Urothelium cell line (cell line): ENCODE measurements around the gene GPBP1L1.
"Not testable (repeated sequence)": the region's sequence is repeated elsewhere in the genome, so short reads cannot be mapped to it uniquely, and the experiment has no call there.

Experiments
- DNase-seq: peaks from one replicate; pipeline ENCODE4 v3.0.0; 2011; ENCODE audit warnings: low spot score, mixed read lengths
- FAIRE-seq: peaks from 2 replicates; lab custom pipeline; 2011; peaks lifted over from hg19 to GRCh38; lab: Jason Lieb, UNC

GPBP1L1 gene, protein sequence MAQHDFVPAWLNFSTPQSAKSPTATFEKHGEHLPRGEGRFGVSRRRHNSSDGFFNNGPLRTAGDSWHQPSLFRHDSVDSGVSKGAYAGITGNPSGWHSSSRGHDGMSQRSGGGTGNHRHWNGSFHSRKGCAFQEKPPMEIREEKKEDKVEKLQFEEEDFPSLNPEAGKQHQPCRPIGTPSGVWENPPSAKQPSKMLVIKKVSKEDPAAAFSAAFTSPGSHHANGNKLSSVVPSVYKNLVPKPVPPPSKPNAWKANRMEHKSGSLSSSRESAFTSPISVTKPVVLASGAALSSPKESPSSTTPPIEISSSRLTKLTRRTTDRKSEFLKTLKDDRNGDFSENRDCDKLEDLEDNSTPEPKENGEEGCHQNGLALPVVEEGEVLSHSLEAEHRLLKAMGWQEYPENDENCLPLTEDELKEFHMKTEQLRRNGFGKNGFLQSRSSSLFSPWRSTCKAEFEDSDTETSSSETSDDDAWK

DNA sequence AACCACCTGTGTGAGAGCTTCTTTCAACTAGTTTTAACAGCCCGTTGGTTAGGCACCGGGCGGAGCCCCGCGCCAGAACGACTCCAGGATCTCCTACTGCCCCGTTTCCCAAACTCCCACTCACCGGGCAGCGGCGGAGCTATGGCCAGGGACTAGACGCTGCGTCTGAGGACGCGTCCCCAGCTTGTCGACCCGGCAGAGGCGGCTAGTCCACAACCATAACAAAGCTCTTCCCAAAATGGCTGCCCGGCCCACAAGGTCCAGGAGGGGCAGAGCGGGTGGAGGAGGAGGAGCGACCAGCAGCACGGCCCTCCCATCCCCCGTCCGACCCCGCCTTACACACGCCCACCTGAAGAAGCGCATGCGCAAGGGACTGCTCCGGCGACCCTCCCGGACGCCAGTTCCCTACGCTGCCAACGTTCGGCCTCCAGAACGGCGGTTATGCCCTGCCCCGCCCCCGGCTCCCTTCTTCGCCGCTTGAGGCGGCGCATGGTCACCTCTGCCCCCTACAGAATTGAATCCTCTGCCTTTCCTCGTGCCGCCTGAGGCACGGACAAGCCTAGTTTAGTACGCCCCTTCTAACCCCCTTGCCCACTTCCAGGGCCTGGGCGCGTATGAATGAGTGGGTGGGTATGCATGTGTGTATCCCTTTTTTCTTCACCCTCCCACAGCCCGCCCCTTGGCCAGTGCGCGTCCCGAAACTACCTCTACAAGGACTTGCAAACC is at the start of gene GPBP1L1:
Gene GPBP1L1 (minus strand): TSS at position 246 of the 726 bp plus-strand sequence. CDS start 27,446 bp downstream, outside the sequence.
- FAIRE-seq (peak; percentile 82), DNase-seq (peak; percentile 100)

DNA sequence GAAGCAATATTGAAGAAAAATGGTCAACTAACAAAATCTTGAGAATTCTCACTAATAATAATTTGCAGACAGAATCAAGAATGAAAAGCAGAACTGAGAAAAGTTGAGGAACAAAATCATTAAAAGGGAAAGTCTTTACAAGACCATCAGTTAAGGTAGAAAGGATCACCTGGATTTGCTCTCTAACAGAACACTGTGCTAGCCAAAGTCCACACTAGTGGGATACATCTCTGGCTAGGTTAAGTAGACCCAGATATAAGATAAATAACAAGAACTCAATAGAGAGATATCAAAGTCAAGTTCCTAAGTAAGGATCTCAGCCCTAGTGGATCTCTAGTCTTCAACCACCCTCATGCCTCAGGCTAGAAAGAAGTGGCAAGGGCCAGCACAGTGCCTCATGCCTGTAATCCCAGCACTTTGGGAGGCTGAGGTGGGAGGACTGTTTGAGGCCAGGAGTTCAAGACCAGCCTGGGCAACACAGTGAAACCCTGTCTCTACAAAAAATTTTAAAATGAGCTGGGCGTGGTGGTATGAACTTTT is 44.5 kb upstream of the GPBP1L1 start:
- FAIRE-seq (no peak), DNase-seq (no peak)

DNA sequence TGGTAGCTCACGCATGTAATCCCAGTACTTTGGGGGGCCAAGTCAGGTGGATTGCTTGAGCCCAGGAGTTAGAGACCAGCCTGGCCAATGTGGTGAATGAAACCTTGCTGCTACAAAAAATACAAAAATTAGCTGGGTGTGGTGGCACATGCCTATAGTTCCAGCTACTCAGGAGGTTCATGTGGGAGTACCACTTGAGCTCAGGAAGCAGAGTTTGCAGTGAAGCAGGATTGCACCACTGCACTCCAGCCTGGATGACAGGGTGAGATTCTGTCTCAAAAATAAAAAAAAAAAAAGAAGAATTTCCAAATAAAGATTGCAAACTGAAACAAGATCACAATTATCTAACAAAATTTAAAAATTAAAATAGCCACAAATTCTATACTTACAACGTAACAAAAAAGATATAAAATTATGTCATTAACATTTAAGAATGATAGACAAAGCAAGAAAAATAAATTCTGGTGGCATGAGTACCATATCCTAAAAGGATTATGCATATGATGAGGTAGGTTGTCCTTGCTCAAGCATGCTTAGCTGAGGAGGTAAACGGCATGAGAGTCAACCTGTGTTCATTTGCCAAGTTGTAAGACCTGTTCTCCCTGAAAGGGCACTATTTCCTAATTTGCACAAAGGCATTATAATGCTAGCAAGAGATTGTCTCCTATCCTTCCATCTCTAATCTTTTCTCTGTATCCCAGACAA is 43.9 kb upstream of the GPBP1L1 start:
- no peak for FAIRE-seq
- DNase-seq, result no peak

DNA sequence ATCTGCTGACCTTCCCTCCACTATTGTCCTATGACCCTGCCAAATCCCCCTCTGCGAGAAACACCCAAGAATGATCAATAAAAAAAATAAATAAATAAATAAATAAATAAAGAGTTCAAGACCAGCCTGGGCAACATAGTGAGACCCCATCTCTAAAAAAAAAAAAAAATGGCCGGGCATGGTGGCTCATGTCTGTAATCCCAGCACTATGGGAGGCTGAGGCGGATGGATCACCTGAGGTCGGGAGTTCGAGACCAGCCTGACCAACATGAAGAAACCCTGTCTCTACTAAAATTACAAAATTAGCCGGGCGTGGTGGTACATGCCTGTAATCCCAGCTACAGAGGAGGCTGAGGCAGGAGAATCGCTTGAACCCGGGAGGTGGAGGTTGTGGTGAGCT is 39.7 kb upstream of the GPBP1L1 start:
- FAIRE-seq, DNase-seq: not testable (repeated sequence)

DNA sequence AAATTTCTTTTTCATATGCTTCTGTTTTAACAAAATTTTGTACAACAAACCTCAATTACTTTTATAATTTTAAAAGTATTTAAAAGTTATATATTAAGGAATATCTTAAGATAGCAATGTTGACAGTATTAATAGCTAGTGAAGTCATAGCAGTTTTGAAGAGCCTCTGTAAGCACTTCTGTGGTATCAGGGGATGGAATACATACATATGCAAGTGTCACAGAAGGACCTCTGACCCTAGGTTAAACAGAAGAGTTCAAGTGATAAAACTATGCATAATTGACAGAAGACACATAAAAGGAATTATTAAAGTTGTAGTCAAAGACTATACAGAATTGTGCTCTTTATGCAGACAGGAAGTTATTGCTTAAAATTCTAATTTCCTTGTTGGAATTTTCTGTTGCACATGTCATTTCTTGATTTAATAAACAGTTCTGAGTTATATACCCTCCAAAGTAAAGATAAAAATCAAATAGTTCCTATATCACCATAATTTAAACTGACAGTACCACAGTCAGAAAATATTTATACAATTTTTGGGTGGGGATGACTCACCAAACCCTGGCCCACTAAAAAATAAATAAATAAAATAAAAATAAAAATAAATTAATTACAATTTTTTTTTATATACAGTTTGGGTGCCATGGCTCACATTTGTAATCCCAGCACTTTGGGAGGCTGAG is 37.1 kb upstream of the GPBP1L1 start:
- DNase-seq, result no peak
- no peak for FAIRE-seq

DNA sequence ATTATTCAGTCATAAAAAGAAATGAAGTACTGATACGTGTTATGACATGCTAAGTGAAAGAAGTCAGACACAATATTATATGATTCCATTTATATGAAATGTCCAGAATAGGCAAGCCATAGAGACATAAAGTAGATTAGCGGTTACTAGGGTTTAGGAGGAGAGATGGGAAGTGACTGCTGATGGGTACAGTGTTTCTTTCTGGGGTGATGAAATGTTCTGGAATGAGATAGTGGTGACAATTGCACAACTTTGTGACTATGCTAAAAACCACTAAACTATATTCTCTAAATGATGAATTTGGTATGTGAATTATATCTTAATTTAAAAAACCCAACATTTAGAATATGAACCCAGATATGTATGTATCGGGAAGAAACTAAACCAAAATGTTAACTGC is 36.5 kb upstream of the GPBP1L1 start:
- DNase-seq, result no peak
- FAIRE-seq, result no peak

DNA sequence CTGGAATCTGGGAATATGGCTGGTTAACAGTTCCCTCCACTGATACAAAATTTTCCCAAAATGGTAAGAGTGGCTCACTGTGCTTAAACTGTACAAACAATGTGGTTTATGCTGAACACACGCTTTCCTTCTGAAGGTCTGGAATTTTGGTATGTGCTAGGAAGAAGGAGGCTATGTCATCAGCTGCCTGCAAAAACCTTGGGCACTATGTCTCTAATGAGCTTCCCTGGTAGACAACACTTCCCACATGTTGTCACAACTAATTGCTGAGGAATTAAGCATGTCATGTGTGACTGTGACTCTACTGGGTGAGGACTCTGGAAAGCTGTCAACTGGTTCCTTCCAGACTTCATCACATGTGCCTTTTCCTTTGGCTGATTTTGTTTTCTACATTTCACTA is 34.9 kb upstream of the GPBP1L1 start:
- FAIRE-seq, result peak; percentile 20
- DNase-seq, result no peak

DNA sequence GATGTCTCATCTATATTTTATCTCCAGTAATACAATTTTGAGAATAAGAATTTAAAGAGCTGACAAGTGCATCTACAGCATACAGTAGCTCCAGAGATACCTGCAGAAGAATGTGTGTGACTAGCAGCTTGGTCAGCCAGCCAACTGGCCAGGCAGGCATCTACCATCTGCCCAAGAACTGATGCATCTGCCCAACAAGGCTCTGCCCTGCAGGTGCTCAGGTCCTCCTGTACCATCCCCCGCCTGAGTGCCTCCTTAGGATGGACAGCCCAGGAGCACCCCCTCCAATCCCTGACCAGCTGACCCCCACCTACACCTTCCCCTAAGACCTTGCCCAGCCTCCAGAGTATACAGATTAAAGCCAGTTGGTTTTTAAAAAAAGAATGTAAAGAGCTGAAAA is 32.0 kb upstream of the GPBP1L1 start:
- DNase-seq (no peak), FAIRE-seq (peak; percentile 81)

DNA sequence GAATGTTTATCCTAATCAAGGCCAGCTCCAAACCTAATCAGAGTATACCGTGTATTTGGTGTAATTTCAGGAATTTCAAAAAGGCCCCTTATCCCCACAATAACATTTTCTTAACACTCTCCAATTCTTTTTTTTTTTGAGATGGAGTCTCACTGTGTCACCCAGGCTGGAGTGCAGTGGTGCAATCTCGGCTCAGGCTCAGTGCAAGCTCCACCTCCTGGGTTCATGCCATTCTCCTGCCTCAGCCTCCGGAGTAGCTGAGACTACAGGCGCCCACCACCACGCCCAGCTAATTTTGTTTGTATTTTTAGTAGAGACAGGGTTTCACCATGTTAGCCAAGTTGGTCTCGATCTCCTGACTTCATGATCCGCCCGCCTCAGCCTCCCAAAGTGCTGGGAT is 31.1 kb upstream of the GPBP1L1 start:
- not testable (repeated sequence) for DNase-seq, FAIRE-seq

DNA sequence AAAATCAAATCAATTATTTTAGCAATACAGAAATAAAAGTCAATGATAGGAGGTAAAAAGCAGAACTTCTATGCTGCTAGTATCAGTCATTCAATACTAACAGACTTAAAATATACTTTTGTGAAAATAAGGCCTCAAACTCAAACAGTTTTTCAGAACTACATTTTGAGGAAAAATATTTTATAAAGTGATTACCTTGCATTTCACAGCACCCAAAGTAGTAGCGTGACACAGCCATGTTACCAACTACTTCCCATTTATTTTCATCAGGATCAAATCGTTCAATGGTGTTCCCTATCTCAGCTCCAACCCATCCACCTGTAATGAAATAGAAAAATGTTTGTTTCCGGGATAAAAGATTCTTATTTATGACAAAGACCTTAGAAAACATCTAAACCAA is 30.4 kb upstream of the GPBP1L1 start:
- DNase-seq (no peak), FAIRE-seq (no peak)

DNA sequence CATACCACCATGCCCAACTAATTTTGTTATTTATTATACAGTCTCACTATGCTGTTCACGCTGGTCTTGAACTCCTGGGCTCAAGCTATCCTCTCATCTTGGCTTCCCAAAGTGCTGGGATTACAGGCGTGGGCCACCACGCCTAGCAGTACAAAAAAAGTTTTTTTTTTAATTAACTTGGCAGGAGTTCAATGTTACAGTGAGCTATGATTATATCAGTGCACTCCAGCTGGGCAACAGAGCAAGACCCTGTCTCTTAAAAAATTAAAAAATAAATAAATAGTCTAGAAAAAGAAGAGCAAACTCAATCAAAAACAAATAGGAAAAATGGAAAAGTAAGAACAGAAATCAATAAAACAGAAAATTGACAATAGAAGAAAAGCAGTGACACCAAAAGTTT is 27.4 kb upstream of the GPBP1L1 start:
- FAIRE-seq, result no peak

DNA sequence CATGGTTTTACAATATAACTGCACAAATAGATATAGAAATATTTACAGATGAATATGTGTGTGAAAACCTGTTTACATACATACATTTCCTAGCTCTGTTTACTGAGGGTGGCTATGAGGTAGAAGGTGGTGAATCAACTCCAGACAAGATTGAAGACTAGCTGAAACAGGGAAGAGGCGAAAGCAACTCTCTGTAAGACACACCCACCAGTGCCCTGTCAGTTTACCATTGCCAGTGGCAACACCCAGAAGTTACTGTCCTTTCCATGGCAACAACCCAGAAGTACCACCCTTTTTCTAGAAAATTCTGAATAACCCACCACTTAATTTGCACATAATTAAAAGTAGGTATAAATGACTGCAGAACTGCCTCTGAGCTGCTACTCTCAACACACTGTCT is 18.3 kb upstream of the GPBP1L1 start:
- FAIRE-seq (no peak), DNase-seq (no peak)

More for the DNA sequence above, 27.4 kb upstream of the GPBP1L1 start:
- DNase-seq, result no peak

DNA sequence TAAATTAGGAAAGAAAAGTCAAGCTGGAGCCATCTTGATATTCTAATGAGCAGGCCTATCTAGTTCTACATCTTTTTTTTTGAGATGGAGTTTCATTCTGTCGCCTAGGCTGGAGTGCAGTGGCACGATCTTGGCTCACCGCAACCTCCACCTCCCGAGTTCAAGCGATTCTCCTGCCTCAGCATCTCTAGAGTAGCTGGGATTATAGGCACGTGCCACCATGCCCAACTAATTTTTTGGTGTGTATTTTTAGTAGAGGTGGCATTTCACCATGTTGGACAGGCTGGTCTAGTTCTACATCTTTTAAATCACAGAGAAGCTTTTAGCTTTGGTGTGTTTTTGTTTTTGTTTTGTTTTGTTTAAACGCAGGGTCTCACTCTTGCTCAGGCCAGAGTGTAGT is 8.5 kb upstream of the GPBP1L1 start:
- DNase-seq (no peak), FAIRE-seq (no peak)

DNA sequence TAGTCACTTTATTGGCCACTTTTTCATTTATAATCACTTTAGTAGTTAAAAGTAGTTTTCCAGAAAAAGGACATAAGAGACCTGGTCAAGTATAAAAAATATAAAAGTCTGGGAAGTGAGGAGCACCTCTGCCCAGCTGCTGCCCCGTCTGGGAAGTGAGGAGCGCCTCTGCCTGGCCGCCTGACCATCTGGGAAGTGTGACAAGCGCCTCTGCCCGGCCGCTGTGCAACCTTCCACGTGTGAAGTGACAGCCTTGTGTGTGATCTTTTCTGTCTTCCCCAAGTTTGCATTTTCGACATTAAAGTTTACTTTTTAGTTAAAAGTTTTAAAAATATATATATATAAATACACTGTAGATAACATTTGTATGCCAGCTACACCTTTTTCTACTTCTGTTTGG is 7.5 kb upstream of the GPBP1L1 start:
- FAIRE-seq, DNase-seq: not testable (repeated sequence)

DNA sequence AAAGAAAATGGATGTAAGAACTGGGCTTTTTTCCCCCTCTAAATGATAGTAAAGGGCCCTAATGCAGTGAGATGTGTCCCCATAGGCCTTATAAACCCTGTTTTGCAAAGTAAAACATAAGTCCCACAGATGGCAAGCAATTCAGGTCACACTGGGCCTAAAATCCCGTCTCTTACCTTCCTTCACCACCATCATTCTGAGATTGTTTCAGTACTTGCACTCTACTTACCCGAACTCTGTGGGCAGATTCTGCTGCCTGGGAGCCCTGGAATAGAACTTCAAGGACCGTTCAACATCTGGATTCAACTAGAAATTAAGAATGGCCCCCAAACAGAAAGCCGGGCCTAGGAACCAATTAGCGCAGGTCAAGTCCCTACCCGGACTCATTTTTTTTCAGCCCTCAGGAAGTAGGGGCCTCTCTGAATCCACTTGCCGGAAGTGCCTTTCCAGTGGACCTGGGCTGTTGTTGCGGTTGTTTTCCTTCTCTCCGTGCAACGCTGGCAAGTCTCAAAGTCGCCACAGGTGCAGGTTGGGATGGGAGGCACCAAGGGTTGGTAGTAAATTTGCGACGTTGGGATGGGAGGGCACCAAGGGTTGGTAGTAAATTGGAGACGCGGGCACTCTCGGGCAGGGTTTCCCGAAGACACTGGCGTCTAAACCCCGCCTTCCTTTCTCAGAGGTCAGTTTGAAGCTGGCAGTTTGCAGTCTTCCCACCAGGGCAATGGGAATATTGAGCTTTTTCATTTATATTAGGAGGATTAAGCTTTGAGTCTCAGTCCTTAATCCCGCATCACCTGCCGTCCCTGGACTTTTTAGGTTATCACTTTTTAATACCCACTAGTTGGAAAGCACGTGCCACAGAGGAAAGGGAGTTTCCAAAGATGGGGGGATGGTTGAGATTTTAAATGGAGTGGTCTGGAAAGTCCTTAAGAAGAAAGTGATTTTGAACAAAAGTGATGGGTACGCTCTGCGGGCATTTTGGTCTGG is 1.7 kb upstream of the GPBP1L1 start, which contains the start of gene TMEM69:
Gene TMEM69 (plus strand): TSS at position 428 of the 987 bp plus-strand sequence. CDS start 2,888 bp downstream, outside the sequence.
- FAIRE-seq (no peak), DNase-seq (peak; percentile 87)

DNA sequence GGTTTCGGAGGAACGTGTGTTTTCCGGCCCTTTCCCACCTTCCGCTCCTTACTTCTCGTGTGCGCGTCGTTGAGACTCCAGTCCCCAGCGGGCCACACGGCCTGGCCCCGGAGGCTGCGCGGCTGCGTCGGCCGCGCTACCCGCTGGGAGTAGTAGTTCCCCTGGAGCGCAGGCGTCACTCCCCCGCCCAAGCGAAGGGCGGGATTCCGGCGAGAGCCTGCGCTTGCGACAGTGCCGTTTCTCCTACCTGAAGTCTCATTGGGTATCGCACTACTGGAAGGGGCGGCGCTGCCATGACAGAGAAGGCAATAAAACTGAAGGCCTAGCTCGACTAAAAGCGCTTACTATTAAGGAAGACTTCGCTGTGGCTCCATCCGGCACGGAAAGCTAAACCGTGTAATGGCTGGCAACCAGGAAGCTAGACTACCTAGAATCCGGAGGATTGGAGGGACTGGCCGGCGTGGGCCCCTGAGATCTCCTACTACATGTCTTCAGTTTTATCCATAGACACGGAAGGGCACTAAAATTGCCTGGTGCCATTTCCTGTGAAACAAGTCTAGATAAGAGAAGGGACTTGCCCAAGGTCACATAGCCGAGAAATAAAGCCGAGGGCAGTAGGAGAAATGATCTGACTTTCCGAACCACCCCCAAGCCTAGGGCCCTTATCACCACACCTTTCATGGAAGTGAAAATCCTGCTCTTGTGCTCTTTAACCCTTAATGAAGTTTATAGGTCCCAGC is 851 bp upstream of the GPBP1L1 start:
- FAIRE-seq (peak; percentile 79), DNase-seq (peak; percentile 98)

DNA sequence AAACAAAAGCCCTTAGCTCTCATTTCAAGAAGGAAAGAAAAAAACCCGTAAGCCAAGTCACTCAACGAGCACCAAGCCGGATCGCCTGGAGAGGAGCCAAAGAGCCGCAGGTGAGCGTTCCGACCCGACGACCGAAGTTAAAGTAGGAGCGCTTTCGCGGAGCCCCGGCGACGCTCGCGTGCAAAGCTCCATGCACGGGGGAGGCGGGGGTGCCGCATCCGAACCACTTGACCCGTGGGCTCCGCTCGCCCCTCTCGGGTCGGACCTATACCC is 382 bp downstream of the GPBP1L1 start:
- peak; percentile 47 for DNase-seq

DNA sequence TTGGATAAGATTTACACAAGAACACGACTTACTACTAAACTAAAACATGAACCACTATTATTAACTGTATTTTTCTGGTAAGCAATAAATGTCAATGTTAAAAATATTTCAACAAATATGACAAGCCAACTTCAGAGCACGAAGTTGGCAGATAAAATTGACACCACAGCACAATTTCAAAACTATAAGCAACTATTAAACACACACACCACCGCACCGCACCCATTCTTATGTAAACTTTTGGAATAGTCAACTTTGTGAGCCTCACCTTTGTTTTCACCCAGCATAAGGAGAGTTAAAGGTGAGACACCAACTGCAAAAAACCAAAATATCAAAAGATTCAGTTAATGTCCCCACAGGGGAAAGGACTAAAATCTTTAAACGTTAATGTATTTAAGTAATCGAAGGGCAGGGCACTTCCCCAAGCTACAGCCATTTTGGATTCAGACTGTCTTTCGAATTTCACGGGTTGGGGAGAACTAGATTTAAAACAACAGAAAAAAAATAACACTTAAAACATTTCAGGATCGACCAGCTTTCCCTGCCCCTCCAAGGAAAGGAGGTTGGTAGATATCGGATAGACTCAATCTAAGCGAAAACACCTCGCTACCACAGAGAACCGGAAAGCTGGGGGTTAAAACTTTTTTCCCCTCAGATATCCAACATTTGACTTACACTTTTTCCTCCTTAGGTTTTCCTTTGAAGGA is 872 bp downstream of the GPBP1L1 start:
- no peak for FAIRE-seq
- peak; percentile 9 for DNase-seq

More for the DNA sequence above, 382 bp downstream of the GPBP1L1 start:
- FAIRE-seq, result no peak
